Stimulated activated CD4-positive, alpha-beta T cell treated with anti-CD3 and anti-CD28 coated beads, TNF-alpha, amount 100 ng/mL, for 4 hours (primary cell): Measurements from ENCODE around the gene CHST10.

Experiments used
- DNase-seq, 3 experiments: peaks; one replicate each; pipeline ENCODE4 v3.0.0-alpha.2; 2020; ENCODE audit warnings: low read depth in 3 of 3

Gene CHST10

GRCh38 chr2:100416397-100416934, 1.0 kb downstream of the CHST10 start:
- no peak for DNase-seq

DNA sequence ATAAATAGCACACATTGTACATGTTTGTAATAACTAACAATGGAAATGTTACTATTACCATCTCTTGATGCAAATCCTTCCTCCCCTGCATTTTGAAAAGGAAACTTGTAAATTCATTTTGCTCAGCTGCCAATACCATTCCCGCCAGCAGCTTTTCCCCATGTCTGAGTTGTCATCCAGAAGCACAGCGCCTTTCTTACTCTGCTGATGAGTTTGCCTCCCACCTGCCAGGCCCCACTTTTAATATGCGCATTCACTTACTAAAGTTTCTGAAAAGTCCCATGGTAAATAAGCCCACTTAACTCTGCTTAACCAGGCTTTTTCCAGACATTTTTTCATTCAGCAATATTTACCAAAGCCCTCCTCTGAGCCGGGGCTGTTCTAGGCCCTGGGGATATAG, 3.9 kb downstream of the CHST10 start:
- DNase-seq, result no peak

- no peak for DNase-seq
Observed at GRCh38 chr2:100412881-100413321, 4.6 kb downstream of the CHST10 start.

- no peak for DNase-seq
Observed at GRCh38 chr2:100412466-100412865, 5.0 kb downstream of the CHST10 start.

- no peak for DNase-seq
Observed at GRCh38 chr2:100411841-100412292, 5.6 kb downstream of the CHST10 start.

GRCh38 chr2:100409975-100410647, 7.4 kb downstream of the CHST10 start:
- no peak for DNase-seq

DNA sequence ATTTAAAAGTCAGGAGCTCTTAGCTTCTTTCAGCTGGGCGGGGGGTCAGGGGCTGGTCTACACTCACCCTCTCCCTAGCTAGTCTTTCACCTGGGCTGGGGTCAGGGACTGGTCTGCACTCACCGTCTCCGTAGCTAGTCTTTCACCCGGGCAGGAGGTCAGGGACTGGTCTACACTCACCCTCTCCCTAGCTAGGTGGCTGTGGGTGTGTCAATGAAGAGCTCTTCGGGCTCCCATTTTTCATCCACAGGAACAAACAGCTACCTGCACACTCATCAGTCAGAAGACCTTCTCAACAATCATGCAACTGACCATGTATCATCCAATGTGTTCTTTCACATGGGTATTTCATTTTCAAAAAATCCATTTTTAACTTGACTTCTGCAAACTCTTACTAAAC, 8.0 kb downstream of the CHST10 start:
- no peak for DNase-seq

GRCh38 chr2:100408941-100409340, 8.5 kb downstream of the CHST10 start:
- DNase-seq, result no peak

DNA sequence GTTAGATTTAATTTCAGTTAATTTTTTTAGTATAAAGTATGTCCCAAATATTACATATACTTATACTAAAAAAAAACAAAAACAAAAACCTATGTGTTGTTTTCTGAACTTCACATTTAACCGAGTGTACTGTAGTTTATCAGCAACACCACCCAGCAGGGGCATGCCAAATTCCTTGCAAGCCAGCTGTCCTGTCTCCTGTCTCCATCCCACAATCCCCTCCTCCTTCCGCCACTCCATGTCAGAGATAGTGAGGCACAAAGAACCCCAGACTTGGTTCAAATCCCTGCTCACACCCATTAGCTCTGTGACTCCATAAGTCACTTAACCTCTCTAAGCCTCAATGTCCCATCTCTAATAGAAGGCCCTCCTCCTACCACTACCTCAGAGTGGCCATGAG, 9.4 kb downstream of the CHST10 start:
- no peak for DNase-seq

- DNase-seq, result no peak
Observed at GRCh38 chr2:100407563-100407962, 9.9 kb downstream of the CHST10 start.

- no peak for DNase-seq
Observed at GRCh38 chr2:100407073-100407472, 10.4 kb downstream of the CHST10 start.

GRCh38 chr2:100406120-100406508, 11.4 kb downstream of the CHST10 start:
- DNase-seq, result no peak

- DNase-seq, result no peak
Observed at GRCh38 chr2:100405403-100406119, 11.9 kb downstream of the CHST10 start.

GRCh38 chr2:100404411-100404810, 13.1 kb downstream of the CHST10 start:
- DNase-seq, result no peak

- DNase-seq, result no peak
Observed at GRCh38 chr2:100403722-100404121, 13.7 kb downstream of the CHST10 start.

DNA sequence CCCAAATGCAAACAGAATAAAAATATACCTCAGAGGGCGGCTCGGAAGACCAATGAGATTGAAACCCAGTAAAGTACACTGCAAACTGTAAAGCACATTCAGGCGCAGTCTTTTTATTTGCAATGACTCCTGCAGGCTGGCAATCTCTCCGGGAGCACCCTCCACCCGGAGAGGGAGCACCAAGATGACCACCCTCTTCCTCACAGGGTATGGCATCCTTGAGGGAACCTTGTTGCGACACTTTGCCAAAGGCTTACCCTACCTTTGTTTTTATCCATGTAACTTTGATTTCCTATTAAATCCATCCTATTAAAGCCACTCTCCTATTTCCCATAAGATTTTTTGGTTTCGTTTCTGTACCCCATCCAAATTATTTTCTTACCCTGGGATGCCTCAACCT, 16.2 kb downstream of the CHST10 start:
- DNase-seq, result no peak

DNA sequence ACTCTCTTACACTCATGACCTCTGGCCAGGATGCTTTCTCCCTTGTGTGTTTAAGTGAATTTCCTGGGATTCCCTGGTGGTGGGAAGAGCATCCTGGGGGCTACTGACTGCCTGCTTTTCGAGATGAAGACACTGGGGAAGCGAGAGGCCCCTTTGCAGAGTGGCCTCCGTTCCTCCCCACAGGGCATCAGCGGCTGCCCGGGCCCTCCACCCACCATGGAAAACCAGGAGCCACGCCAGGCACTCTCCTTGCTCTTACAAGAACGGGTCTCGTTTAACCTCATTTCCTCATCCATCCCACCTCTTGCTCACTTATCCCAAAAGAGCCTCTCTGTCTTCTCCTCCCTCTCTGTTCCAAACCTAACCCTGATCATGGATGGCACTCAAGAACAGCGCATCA, 17.8 kb downstream of the CHST10 start:
- DNase-seq, result no peak

- no peak for DNase-seq
Observed at GRCh38 chr2:100397976-100398375, 19.5 kb downstream of the CHST10 start.

- no peak for DNase-seq
Observed at GRCh38 chr2:100397118-100397860, 20.2 kb downstream of the CHST10 start.

DNA sequence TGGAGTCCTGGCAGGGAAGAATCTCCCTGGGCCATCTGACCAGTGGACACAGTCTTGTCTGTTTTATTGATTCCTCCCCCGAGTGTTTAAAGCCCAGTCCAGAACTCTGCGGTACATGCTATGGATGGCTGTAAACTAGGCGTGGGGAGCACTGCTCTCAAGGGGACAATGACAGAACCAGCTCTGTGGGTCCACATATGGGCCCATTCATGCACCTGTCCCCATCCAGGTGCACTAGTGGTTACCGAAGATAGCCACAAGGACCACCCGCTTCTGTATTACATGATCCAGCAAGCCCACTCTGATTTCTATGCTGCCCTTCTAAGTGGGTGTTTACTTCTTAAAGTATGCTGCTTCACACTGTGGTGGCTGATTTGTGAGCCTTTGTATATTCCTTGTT, 21.0 kb downstream of the CHST10 start:
- DNase-seq, result no peak

- DNase-seq, result no peak
Observed at GRCh38 chr2:100395532-100396350, 21.7 kb downstream of the CHST10 start.
